ENCODE results near the gene POLD1. TPM values are rescaled to one million over a fixed set of nuclear protein-coding genes. Genes with fewer than 3 reads are reported as not detected.

The POLD1 gene
- polyA plus RNA-seq, 3 donors: 9.3 to 22.4 (median 15.6) TPM

DNA sequence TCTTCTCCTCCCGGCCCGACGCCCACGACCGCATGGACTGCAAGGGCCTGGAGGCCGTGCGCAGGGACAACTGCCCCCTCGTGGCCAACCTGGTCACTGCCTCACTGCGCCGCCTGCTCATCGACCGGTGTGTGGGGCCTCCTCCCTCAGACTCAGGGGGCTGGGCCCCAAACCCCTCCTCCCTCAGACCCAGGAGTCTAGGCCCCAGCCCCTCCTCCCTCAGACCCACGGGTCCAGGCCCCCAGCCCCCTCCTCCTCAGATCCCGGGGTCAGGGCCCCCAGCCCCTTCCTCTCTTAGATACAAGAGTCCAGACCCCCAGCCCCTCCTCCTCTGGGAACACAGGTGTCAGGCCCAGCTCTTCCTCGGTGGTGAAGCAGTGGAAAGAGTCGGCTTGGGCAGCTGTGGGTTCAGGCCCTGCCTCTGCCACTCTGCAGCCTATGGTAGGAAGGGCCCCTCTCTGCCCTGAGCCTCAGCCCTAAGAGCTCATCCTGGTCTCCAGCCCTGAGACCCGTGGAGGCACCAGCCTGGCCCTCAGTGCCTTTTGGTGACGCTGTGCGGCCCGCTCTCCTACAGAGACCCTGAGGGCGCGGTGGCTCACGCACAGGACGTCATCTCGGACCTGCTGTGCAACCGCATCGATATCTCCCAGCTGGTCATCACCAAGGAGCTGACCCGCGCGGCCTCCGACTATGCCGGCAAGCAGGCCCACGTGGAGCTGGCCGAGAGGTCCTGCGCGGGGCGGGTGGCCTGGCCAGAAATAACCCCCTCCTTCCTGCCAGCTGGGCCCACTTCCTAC lies 30.9 kb downstream of the POLD1 start:
- H3K4me1 Mint-ChIP-seq: peaks cover 32% of the 10 kb centered on the region
- Histone ChIP-seq H3K4me1 (ENCODE audit: control insufficient read depth in 1 of 2, insufficient read depth in 2 of 2, low read length in 2 of 2) (peaks cover 41 to 51% of the 10 kb centered on the region in 2 donors), H3K36me3 (replicated peaks in 1 of 2; ENCODE audit: control insufficient read depth in 1 of 2, insufficient read depth in 2 of 2, low read length in 2 of 2) (peaks cover 3 to 9% of the 10 kb centered on the region in 2 donors), H3K27me3 (ENCODE audit: control insufficient read depth in 2 of 2, insufficient read depth in 2 of 2, low read length in 2 of 2) (peaks cover 5 to 19% of the 10 kb centered on the region in 2 donors), H3K4me3 (replicated peaks in 1 of 3; ENCODE audit: low read depth in 2 of 3, low read length in 3 of 3) (peak overlapping the region in 2 of 3 experiments; percentile 11 to 53), H2AFZ (ENCODE audit: insufficient read depth, low read depth, low read length, poor library complexity, severe bottlenecking) (peak overlapping the region; percentile 60), H3K4me2 (replicated peaks; ENCODE audit: extremely low read depth, low read length, poor library complexity, severe bottlenecking) (peak overlapping the region; percentile 73), H3K27ac (ENCODE audit: low read depth in 1 of 2, low read length in 2 of 2) (peak overlapping the region; percentile 65 to 73), H3K9me3 (replicated peaks in 1 of 2; ENCODE audit: control insufficient read depth in 1 of 2, insufficient read depth in 1 of 2, low read length in 2 of 2) (peaks cover 0 to 4% of the 10 kb centered on the region in 2 donors), H3K9ac (ENCODE audit: insufficient read depth, low read length, poor library complexity, severe bottlenecking) (peak overlapping the region; percentile 24), H3K79me2 (ENCODE audit: insufficient read depth, low read length) (no peaks in the 10 kb centered on the region), H4K20me1 (ENCODE audit: insufficient read depth, low read length) (no peaks in the 10 kb centered on the region)
- 10% methylated on average over 32 of the region's 37 CpGs for WGBS (ENCODE audit: insufficient coverage)
- H3K4me3 Mint-ChIP-seq: peak overlapping the region; percentile 55 to 63
- TF ChIP-seq, protein P1, sequence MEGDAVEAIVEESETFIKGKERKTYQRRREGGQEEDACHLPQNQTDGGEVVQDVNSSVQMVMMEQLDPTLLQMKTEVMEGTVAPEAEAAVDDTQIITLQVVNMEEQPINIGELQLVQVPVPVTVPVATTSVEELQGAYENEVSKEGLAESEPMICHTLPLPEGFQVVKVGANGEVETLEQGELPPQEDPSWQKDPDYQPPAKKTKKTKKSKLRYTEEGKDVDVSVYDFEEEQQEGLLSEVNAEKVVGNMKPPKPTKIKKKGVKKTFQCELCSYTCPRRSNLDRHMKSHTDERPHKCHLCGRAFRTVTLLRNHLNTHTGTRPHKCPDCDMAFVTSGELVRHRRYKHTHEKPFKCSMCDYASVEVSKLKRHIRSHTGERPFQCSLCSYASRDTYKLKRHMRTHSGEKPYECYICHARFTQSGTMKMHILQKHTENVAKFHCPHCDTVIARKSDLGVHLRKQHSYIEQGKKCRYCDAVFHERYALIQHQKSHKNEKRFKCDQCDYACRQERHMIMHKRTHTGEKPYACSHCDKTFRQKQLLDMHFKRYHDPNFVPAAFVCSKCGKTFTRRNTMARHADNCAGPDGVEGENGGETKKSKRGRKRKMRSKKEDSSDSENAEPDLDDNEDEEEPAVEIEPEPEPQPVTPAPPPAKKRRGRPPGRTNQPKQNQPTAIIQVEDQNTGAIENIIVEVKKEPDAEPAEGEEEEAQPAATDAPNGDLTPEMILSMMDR (IDR thresholded peaks at IDR 0.05): peak; percentile 95
- peak overlapping the region; percentile 69 to 93 (median 86) for H3K27ac Mint-ChIP-seq
- DNase-seq: peak; percentile 72 to 76 (median 74)
- peaks cover 15 to 19% of the 10 kb centered on the region in 2 donors for H3K36me3 Mint-ChIP-seq
- peaks cover 16 to 22% (median 19%) of the 10 kb centered on the region in 3 donors for H3K27me3 Mint-ChIP-seq (ENCODE audit: low read depth in 3 of 3)
- H3K9me3 Mint-ChIP-seq: peaks cover 0 to 8% (median 0%) of the 10 kb centered on the region in 7 donors
- intact Hi-C loops (cut with micrococcal nuclease): loop anchor here (2.0 to 5.0 kb wide), 4 partner anchors 38 to 48 kb away; partner anchors contain the start of genes NAPSA (in 1 of the 2) and NR1H2 (in 1 of the 2)

DNA sequence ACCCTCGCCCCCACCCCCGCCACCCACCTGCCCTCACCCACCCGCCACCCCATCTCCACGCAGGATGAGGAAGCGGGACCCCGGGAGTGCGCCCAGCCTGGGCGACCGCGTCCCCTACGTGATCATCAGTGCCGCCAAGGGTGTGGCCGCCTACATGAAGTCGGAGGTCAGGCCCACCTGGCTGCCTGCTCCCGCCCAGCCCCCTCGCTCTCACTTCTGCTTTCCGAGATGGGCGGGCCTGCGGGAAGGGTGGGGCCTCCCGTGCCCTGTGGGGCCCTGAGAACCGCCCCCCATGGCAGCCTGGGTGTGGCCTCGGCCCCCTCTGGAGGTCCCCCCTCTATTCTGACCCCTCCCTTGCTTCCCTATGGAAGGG lies 31.5 kb downstream of the POLD1 start:
- Histone ChIP-seq H3K4me3 (replicated peaks in 1 of 3; ENCODE audit: low read depth in 2 of 3, low read length in 3 of 3) (peak overlapping the region in 2 of 3 experiments; percentile 3 to 53), H3K9me3 (replicated peaks in 1 of 2; ENCODE audit: control insufficient read depth in 1 of 2, insufficient read depth in 1 of 2, low read length in 2 of 2) (peaks cover 0 to 4% of the 10 kb centered on the region in 2 donors), H4K20me1 (ENCODE audit: insufficient read depth, low read length) (no peaks in the 10 kb centered on the region), H3K4me2 (replicated peaks; ENCODE audit: extremely low read depth, low read length, poor library complexity, severe bottlenecking) (peak overlapping the region; percentile 73), H3K27ac (ENCODE audit: low read depth in 1 of 2, low read length in 2 of 2) (peak overlapping the region; percentile 65 to 73), H3K9ac (ENCODE audit: insufficient read depth, low read length, poor library complexity, severe bottlenecking) (peak overlapping the region; percentile 24), H3K4me1 (ENCODE audit: control insufficient read depth in 1 of 2, insufficient read depth in 2 of 2, low read length in 2 of 2) (peaks cover 41 to 51% of the 10 kb centered on the region in 2 donors), H3K36me3 (replicated peaks in 1 of 2; ENCODE audit: control insufficient read depth in 1 of 2, insufficient read depth in 2 of 2, low read length in 2 of 2) (peaks cover 0 to 3% of the 10 kb centered on the region in 2 donors), H3K79me2 (ENCODE audit: insufficient read depth, low read length) (no peaks in the 10 kb centered on the region), H2AFZ (ENCODE audit: insufficient read depth, low read depth, low read length, poor library complexity, severe bottlenecking) (no peak overlapping the region), H3K27me3 (ENCODE audit: control insufficient read depth in 2 of 2, insufficient read depth in 2 of 2, low read length in 2 of 2) (peaks cover 5 to 21% of the 10 kb centered on the region in 2 donors)
- DNase-seq: peak; percentile 49 to 72 (median 59)
- intact Hi-C loops (cut with micrococcal nuclease): loop anchor here (2.0 to 5.0 kb wide), 3 partner anchors 38 to 47 kb away; partner anchors contain the start of gene NR1H2 (in 1 of the 2)
- TF ChIP-seq, protein P1 (IDR thresholded peaks at IDR 0.05): no peak
- peaks cover 21 to 26% (median 24%) of the 10 kb centered on the region in 3 donors for H3K27me3 Mint-ChIP-seq (ENCODE audit: low read depth in 3 of 3)
- peaks cover 0 to 9% (median under 1%) of the 10 kb centered on the region in 7 donors for H3K9me3 Mint-ChIP-seq
- H3K36me3 Mint-ChIP-seq: peaks cover 11 to 16% of the 10 kb centered on the region in 2 donors
- H3K27ac Mint-ChIP-seq: peak overlapping the region; percentile 29 to 93 (median 86)
- H3K4me1 Mint-ChIP-seq: peaks cover 34% of the 10 kb centered on the region
- peak overlapping the region; percentile 56 to 63 for H3K4me3 Mint-ChIP-seq
- under 1% methylated on average over 13 of the region's 22 CpGs for WGBS (ENCODE audit: insufficient coverage)

Data from CD14-positive monocyte (primary cell).